SK-N-MC (cell line): ENCODE data around the gene XPC.

Source experiments
- DNase-seq: peaks from one replicate; pipeline ENCODE4 v3.0.0-alpha.2; 2011; ENCODE audit warnings: low read depth, low spot score
- H3K27ac ChIP-seq: fragments of 200-600 bp; sonication (generic); 2 replicates; pipeline ENCODE4 v1.5.1; 2016; ENCODE audit warnings: mixed run types
- H3K36me3 ChIP-seq: fragments of 200-600 bp; sonication (generic); 2 replicates; pipeline ENCODE4 v1.6.1; 2017; ENCODE audit warnings: antibody characterized with exemption, low read length, mixed read lengths; ENCODE audit not compliant: insufficient read depth
- H3K4me3 ChIP-seq: fragments of 200-600 bp; sonication (generic); 2 replicates; pipeline ENCODE4 v1.5.1; 2016
- H3K9ac ChIP-seq: fragments of 200-600 bp; sonication (generic); 2 replicates; pipeline ENCODE4 v1.8.0; 2017; ENCODE audit warnings: mixed run types, mixed read lengths; ENCODE audit not compliant: insufficient read length
- H3K9me3 ChIP-seq: fragments of 200-600 bp; sonication (generic); 2 replicates; pipeline ENCODE4 v1.6.1; 2017; ENCODE audit warnings: low read depth, mild to moderate bottlenecking, antibody characterized with exemption, low read length, moderate library complexity, mixed read lengths
- EZH2 ChIP-seq: fragments of 200-600 bp; sonication (generic); IDR thresholded peaks from one replicate; pipeline ENCODE4 v1.6.1; 2017; ENCODE audit warnings: antibody characterized with exemption
- FOXP2 ChIP-seq: optimal IDR thresholded peaks from 2 replicates; pipeline ENCODE3; 2011; ENCODE audit warnings: mild to moderate bottlenecking, moderate library complexity; ENCODE audit not compliant: insufficient read depth; ENCODE audit errors: extremely low read length, control extremely low read depth
- POLR2AphosphoS5 ChIP-seq: IDR thresholded peaks from 2 replicates; pipeline ENCODE4 v1.6.1; 2012; ENCODE audit warnings: mild to moderate bottlenecking, low read depth, low read length, borderline replicate concordance

XPC gene

DNA sequence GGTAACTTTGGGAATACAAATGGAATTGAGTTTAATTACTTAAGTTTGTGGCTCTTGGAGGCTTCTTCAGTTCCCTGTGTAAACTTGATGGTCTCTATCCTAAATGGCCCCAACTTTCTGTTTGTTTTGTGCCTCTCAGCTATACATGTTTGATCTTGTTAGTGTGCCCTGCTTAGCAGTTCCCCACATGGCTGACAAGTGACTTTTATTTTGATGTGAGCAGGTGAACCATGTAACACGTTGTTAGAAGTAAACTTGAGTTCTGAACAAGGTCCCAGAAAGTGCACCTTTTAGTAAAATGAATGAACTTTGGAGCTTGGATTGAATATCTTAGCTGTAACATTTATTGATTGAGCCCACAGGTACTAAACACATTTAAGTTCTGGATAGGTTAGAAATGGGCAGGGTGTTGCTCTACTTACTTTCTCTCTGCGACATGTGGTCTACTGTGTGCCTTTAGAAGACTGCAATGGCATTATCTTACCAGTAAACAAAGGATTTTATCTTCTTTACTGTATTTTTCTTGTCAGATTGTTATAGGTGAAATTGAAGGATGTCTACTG is 4.7 kb upstream of the XPC start:
- Histone ChIP-seq H3K4me3 (no peak overlapping the region), H3K36me3 (peaks cover 13% of the 10 kb centered on the region), H3K27ac (no peak overlapping the region), H3K9ac (no peak overlapping the region), H3K9me3 (no peaks in the 10 kb centered on the region)
- no peak for DNase-seq
- TF ChIP-seq FOXP2 (no peak), POLR2AphosphoS5 (no peak), EZH2 (no peak)

DNA sequence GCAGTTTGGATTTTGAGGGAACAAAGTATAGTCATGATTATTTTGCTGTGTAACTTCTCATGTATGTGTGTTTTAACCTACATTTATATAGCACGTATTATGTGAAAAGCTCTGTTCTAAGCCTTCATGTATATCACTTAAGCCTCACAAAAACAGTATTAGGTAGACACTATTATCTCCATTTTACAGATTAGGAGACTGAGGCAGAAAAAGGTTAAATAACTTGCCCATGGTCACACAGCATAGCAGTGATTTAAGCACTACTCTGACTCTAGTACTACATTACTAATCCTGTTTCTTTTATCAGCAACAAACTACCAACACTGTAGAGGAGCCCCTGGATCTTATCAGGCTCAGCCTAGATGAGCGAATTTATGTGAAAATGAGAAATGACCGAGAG is 2.9 kb upstream of the XPC start:
- Histone ChIP-seq H3K27ac (no peak overlapping the region), H3K9ac (no peak overlapping the region), H3K9me3 (no peaks in the 10 kb centered on the region), H3K36me3 (peaks cover 8% of the 10 kb centered on the region), H3K4me3 (no peak overlapping the region)
- no peak for TF ChIP-seq FOXP2
- TF ChIP-seq EZH2: no peak
- TF ChIP-seq POLR2AphosphoS5: no peak
- no peak for DNase-seq

DNA sequence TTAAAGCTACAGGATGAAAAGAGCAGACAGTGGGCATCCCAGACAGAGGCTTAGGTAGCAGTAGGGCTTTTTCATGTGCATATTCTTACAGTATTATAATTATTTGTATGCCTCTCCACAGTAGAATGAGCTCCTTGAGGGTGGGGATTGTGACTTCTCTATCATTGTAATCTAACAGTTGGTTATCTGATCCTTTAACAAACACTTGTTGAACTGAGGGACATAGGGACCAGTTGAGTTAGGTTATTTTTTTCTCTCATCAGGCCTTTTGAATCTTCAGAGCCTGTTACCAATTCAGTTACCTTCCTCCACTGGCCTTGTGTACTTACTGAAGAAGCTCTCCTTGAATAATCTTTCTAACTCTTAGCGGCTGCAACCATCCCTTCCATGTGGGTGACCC is 1.4 kb upstream of the XPC start:
- Histone ChIP-seq H3K4me3 (peak overlapping the region; percentile 88), H3K36me3 (peaks cover 8% of the 10 kb centered on the region), H3K27ac (no peak overlapping the region), H3K9me3 (no peaks in the 10 kb centered on the region), H3K9ac (peak overlapping the region; percentile 97)
- no peak for DNase-seq
- TF ChIP-seq EZH2 (no peak), POLR2AphosphoS5 (no peak), FOXP2 (no peak)

DNA sequence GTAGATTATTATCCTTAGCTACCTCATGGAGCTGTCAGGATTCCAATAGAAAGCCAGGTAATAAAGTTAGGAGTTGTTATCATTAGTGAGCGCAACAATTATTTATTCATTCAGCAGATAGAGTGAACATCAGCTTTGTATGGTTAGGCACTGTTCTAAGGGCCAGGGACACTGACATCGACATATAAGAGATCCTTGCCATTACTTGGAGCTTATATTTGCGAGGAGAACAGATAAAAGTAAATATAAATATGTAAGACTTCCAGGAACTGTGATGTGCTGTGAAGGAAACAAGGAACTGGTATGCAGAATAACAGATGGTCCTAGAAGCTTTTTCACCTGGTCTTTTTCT is 689 bp upstream of the XPC start:
- no peak for DNase-seq
- peak overlapping the region; percentile 97 for H3K9ac ChIP-seq
- H3K9me3 ChIP-seq: no peaks in the 10 kb centered on the region
- TF ChIP-seq EZH2 (no peak), FOXP2 (no peak), POLR2AphosphoS5 (no peak)
- peak overlapping the region; percentile 60; the same call in 1 of the 2 replicates for H3K27ac ChIP-seq
- H3K36me3 ChIP-seq: peaks cover 8% of the 10 kb centered on the region
- peak overlapping the region; percentile 88 for H3K4me3 ChIP-seq

DNA sequence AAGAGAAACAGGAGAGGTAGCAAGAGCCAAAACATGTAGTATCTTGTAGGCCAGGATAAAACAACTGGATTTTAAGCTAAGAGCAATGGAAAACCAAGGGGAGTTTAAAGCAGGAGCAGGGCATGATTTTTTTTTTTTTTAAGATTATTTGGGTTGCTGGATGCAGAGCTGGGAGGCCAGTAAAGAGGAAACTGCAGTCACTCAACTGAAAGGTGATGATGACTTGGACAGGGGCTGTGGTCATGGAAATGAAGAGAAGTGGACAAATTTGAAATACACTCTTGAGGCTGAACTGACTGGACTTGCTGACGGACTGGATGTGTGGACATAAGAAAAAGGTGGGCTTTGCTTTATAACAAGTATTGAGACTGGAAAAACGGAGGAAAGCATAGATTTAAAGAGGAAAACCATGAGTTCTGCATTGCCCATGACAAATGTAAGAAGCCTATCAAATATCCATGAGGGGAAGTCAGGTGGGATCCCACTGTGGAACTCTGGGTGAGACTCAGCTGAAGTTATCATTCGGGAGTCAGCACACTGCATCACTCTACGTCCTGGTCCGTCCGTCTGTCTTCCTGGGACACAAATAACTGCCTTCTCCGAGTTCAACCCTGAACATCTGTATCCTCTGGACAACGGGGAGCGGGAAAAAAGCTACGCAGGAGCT is 688 bp downstream of the XPC start:
- no peak overlapping the region for H3K27ac ChIP-seq
- peak overlapping the region; percentile 90 for H3K9ac ChIP-seq
- TF ChIP-seq POLR2AphosphoS5 (no peak), FOXP2 (no peak), EZH2 (no peak)
- DNase-seq: no peak
- no peaks in the 10 kb centered on the region for H3K9me3 ChIP-seq
- H3K4me3 ChIP-seq: peak overlapping the region; percentile 88
- H3K36me3 ChIP-seq: peaks cover 3% of the 10 kb centered on the region; the same call in 1 of the 2 replicates

DNA sequence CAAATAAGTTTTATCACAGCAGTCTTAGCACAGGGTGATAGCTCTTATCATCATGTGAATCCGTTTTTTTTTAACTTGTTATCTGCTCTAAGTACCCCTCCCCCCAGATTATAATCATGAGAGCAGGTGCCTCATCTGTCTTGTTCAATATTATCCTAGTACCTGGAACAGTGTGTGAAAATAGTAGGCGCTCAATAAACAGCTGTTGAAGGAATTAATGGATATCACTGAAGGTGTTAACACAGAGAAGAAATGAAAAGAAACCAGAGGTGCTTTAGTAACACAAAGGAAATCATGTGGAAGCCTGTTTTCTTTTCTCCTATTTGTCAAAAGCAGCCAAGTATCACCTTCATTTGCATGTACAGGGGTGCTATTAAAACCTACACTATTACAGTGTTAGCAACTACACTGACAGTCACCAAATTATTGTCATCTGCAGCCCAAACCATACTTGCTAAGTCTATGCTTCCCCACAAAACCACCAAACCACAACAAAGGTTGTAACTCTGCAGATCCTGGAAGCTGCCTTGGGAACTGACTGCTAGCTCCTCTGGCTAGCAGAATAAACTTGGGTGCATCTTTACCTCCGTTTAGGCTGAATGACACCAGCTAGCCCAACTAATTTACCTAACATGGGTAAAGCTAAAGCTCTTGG is 2.9 kb downstream of the XPC start:
- Histone ChIP-seq H3K9me3 (no peaks in the 10 kb centered on the region), H3K36me3 (peaks cover 15% of the 10 kb centered on the region; the same call in 1 of the 2 replicates), H3K27ac (no peak overlapping the region), H3K4me3 (no peak overlapping the region), H3K9ac (no peak overlapping the region)
- TF ChIP-seq FOXP2: no peak
- no peak for TF ChIP-seq EZH2
- no peak for TF ChIP-seq POLR2AphosphoS5
- DNase-seq: no peak

DNA sequence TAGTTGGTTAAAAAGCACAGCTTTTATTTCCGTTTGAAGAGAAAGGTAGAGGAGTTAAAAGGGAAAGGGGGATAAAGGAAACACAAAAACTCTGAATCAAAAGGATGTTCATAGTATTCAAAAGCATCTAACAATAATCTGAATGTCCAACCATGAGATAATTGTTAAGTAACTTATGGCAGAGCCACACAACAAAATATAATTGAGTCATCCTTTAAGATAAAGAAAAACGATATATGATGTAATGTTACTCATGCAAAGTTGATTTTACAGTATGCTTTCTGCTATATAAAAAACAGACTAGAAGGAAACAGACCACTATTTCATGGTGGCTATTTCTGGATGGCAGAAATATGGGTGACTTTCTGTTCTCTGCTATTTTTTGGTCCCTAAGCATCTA is 3.9 kb downstream of the XPC start:
- no peak for TF ChIP-seq EZH2
- TF ChIP-seq POLR2AphosphoS5: no peak
- no peak for TF ChIP-seq FOXP2
- H3K27ac ChIP-seq: no peak overlapping the region
- DNase-seq: no peak
- no peak overlapping the region for H3K4me3 ChIP-seq
- peaks cover 24% of the 10 kb centered on the region for H3K36me3 ChIP-seq
- H3K9me3 ChIP-seq: no peaks in the 10 kb centered on the region
- no peak overlapping the region for H3K9ac ChIP-seq

DNA sequence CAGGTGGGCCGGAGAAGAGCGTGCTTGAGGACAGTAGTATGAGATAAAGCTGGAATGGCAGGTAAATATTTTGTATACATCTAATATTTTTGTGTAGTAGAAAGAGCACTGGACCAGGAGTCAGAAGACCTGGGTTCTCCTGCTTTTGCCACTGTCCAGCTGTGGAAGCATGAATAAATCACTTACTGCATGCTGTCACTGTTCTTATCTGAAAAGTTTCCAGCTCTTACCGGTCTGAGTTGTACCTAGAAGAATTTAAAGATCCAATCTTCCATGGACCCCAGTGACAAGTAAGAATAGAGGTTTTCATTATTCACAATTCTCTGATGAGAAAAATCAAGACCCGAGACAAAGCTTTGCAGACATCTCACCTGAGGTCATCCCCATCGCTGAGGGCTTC is 5.9 kb downstream of the XPC start:
- Histone ChIP-seq H3K9me3 (no peaks in the 10 kb centered on the region), H3K4me3 (no peak overlapping the region), H3K9ac (no peak overlapping the region), H3K36me3 (peaks cover 44% of the 10 kb centered on the region), H3K27ac (no peak overlapping the region)
- no peak for TF ChIP-seq POLR2AphosphoS5
- no peak for TF ChIP-seq EZH2
- TF ChIP-seq FOXP2: no peak
- no peak for DNase-seq

DNA sequence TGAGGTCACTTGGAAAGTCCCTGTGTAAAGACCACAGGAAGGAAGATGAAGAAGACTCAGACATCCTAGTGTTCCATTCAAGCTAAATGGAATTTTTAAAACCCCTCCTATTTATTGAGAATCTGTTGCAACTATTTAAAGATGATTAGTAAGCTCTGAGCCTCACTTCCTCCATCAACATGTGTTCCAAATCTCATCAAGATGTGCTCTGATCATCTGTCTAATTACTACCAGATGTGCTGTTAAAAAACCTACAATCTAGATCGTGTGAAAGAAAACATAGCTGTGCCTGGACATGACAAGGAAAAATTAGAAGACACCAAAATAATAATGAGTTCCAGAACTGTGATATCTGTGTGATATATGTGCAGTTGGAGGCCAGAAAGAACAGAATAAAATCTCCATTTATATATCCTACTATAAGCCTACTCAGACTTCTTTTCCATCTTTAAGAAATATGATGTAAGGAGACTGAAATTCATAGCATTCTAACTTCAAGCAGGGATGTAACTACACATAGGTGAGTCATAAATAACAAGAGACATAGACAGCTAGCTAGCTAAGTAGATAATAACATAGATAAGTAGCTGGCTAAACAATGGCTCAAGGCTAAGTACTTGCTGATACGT is 7.8 kb downstream of the XPC start:
- Histone ChIP-seq H3K36me3 (peaks cover 52% of the 10 kb centered on the region), H3K4me3 (no peak overlapping the region), H3K27ac (peak overlapping the region; percentile 91), H3K9ac (no peak overlapping the region), H3K9me3 (no peaks in the 10 kb centered on the region)
- TF ChIP-seq EZH2: no peak
- no peak for DNase-seq
